HCT116 (cell line): ENCODE results near the gene SH3GL1. TPM values are rescaled to one million over a fixed set of nuclear protein-coding genes. Genes with fewer than 3 reads are reported as not detected.
A peak's percentile ranks its signal among the peaks of the same experiment; 100 is the strongest.

ENCODE experiments used
- ATAC-seq: fragments of 200-7000 bp; cut with Tn5 transposase; 2 replicates; pipeline ENCODE4 v1.9.1; 2020; ENCODE audit warnings: mild to moderate bottlenecking, moderate library complexity
- BruUV-seq: library from RNA; stranded (reverse); fragments of 400-500 nt; replicated peaks from 2 replicates; lab custom pipeline; 2021; lab: Mats Ljungman, UMichigan
- CTCF ChIA-PET: fragments of 300-600 bp; sonication (Branson Sonifier 250); formaldehyde crosslinking; loops from one replicate; lab custom pipeline; 2021; ENCODE audit warnings: antibody characterized with exemption; lab: Charles Lee
- POLR2A ChIA-PET: fragments of 300-600, 350-600 bp; sonication (Branson Sonifier 250); formaldehyde crosslinking; loops from one replicate; lab custom pipeline; 2021; ENCODE audit warnings: antibody characterized with exemption; lab: Charles Lee
- RAD21 ChIA-PET, 2 experiments: fragments of 300-600 bp; sonication (Branson Sonifier 250); formaldehyde crosslinking; loops; one replicate each; lab custom pipeline; 2023; ENCODE audit warnings: low total read pairs in 2 of 2; ENCODE audit not compliant: uncharacterized antibody in 2 of 2, unreplicated experiment in 2 of 2, low non-redundant PET in 1 of 2; lab: Charles Lee
- DNase-seq: peaks from one replicate; pipeline ENCODE4 v3.0.0-alpha.2; 2010; ENCODE audit warnings: low read depth, low spot score
- H2AFZ ChIP-seq: fragments of 200-600 bp; shearing (Covaris generic), sonication (generic); 2 replicates; pipeline ENCODE4 v1.6.1; 2017; ENCODE audit warnings: low read depth, mixed run types, mixed read lengths, antibody characterized with exemption, low read length; ENCODE audit not compliant: poor library complexity, severe bottlenecking
- H3K27ac ChIP-seq: 2 replicates; pipeline ENCODE4 v1.5.1; 2012; ENCODE audit warnings: low read depth, low read length
- H3K27me3 ChIP-seq: fragments of 200-600 bp; sonication (generic); 2 replicates; pipeline ENCODE4 v1.6.1; 2016; ENCODE audit warnings: mixed run types, low read length, mixed read lengths; ENCODE audit not compliant: insufficient read depth
- H3K36me3 ChIP-seq, 2 experiments: fragments of 200-500 bp in 1 of 2; fragments of 200-600 bp in 1 of 2; sonication (Bioruptor generic) in 1 of 2; sonication (generic) in 1 of 2; 2 replicates each; pipeline versions ENCODE4 v1.5.1 to v1.6.1; 2014 to 2016; ENCODE audit warnings: low read length in 2 of 2, inconsistent platforms in 1 of 2, mixed read lengths in 1 of 2, mixed run types in 1 of 2; ENCODE audit not compliant: insufficient read depth in 2 of 2, control insufficient read depth in 1 of 2
- H3K4me1 ChIP-seq, 2 experiments: fragments of 200-600 bp in 1 of 2; sonication (generic) in 1 of 2; 2 replicates each; pipeline versions ENCODE4 v1.5.1 to v1.6.1; 2012 to 2017; ENCODE audit warnings: low read length in 2 of 2, inconsistent platforms in 1 of 2, mild to moderate bottlenecking in 1 of 2, mixed read lengths in 1 of 2, mixed run types in 1 of 2, moderate library complexity in 1 of 2; ENCODE audit not compliant: insufficient read depth in 2 of 2, control insufficient read depth in 1 of 2
- H3K4me2 ChIP-seq: fragments of 200-600 bp; sonication (generic); 2 replicates; pipeline ENCODE4 v1.6.1; 2017; ENCODE audit warnings: mixed run types, low read length, mixed read lengths
- H3K4me3 ChIP-seq, 2 experiments: fragments of 200-600 bp in 1 of 2; sonication (generic) in 1 of 2; replicated peaks in 1 of 2; 2 replicates each; pipeline ENCODE4 v1.5.1; 2011 to 2016; ENCODE audit warnings: low read length in 2 of 2, control low read depth in 1 of 2, low read depth in 1 of 2, mild to moderate bottlenecking in 1 of 2, mixed read lengths in 1 of 2, mixed run types in 1 of 2
- H3K79me2 ChIP-seq: fragments of 200-600 bp; sonication (generic); 2 replicates; pipeline ENCODE4 v1.6.1; 2017; ENCODE audit warnings: mild to moderate bottlenecking, mixed run types, low read length, moderate library complexity, mixed read lengths; ENCODE audit not compliant: insufficient read depth
- H3K9ac ChIP-seq: fragments of 200-600 bp; sonication (generic); 2 replicates; pipeline ENCODE4 v1.6.1; 2016; ENCODE audit warnings: low read length, mixed read lengths
- H3K9me2 ChIP-seq: fragments of 200-600 bp; sonication (generic), shearing (Covaris generic); 2 replicates; pipeline ENCODE4 v1.6.1; 2017; ENCODE audit warnings: mixed run types, mild to moderate bottlenecking, moderate library complexity; ENCODE audit not compliant: insufficient read depth
- H3K9me3 ChIP-seq, 2 experiments: fragments of 200-500 bp in 1 of 2; fragments of 200-600 bp in 1 of 2; sonication (Bioruptor generic) in 1 of 2; sonication (generic) in 1 of 2; 2 replicates each; pipeline ENCODE4 v1.6.1; 2014 to 2017; ENCODE audit warnings: low read length in 2 of 2, mixed read lengths in 2 of 2, inconsistent platforms in 1 of 2, low read depth in 1 of 2, mild to moderate bottlenecking in 1 of 2, mixed run types in 1 of 2, moderate library complexity in 1 of 2; ENCODE audit not compliant: control insufficient read depth in 1 of 2, insufficient read depth in 1 of 2
- H4K20me1 ChIP-seq: fragments of 200-600 bp; sonication (generic), shearing (Covaris generic); 2 replicates; pipeline ENCODE4 v1.6.1; 2017; ENCODE audit warnings: mixed run types, mild to moderate bottlenecking, moderate library complexity; ENCODE audit not compliant: insufficient read depth
- ATF3 ChIP-seq: IDR thresholded peaks from 2 replicates; pipeline ENCODE4 v1.6.1; 2012
- CBX3 ChIP-seq: IDR thresholded peaks from 2 replicates; pipeline ENCODE4 v1.6.1; 2012; ENCODE audit warnings: low read depth
- CEBPB ChIP-seq: IDR thresholded peaks from 2 replicates; pipeline ENCODE4 v1.6.1; 2012; ENCODE audit warnings: low read depth
- CTCF ChIP-seq, 3 experiments: fragments of 200-600 bp in 1 of 3; sonication (generic) in 1 of 3; IDR thresholded peaks in 2 of 3; conservative IDR thresholded peaks in 1 of 3; 2 replicates each; pipeline ENCODE4 v1.5.1; 2012 to 2017; ENCODE audit warnings: low read depth in 2 of 3, low read length in 2 of 3, antibody characterized with exemption in 1 of 3, borderline replicate concordance in 1 of 3, control low read depth in 1 of 3, mild to moderate bottlenecking in 1 of 3, mixed read lengths in 1 of 3, mixed run types in 1 of 3, moderate library complexity in 1 of 3; ENCODE audit not compliant: insufficient read depth in 1 of 3
- EGR1 ChIP-seq: IDR thresholded peaks from 2 replicates; pipeline ENCODE4 v1.6.1; 2012; ENCODE audit warnings: low read depth
- ELF1 ChIP-seq: IDR thresholded peaks from 2 replicates; pipeline ENCODE4 v1.6.1; 2012; ENCODE audit warnings: low read depth, borderline replicate concordance
- EZH2 ChIP-seq: fragments of 200-600 bp; sonication (generic); IDR thresholded peaks from 2 replicates; pipeline ENCODE4 v1.6.1; 2017; ENCODE audit warnings: antibody characterized with exemption, mixed run types
- EZH2phosphoT487 ChIP-seq: fragments of 200-600 bp; IDR thresholded peaks from 2 replicates; pipeline ENCODE4 v1.6.1; 2018; ENCODE audit warnings: antibody characterized with exemption, borderline replicate concordance
- FOSL1 ChIP-seq: IDR thresholded peaks from 2 replicates; pipeline ENCODE4 v1.6.1; 2012; ENCODE audit warnings: low read depth
- POLR2A ChIP-seq: IDR thresholded peaks from 2 replicates; pipeline ENCODE4 v1.7.0; 2011; ENCODE audit warnings: borderline replicate concordance; ENCODE audit not compliant: insufficient read depth, insufficient read length; ENCODE audit errors: extremely low read depth
- POLR2AphosphoS5 ChIP-seq: IDR thresholded peaks from 2 replicates; pipeline ENCODE4 v1.6.1; 2011; ENCODE audit warnings: mild to moderate bottlenecking, low read depth, low read length, moderate library complexity
- RAD21 ChIP-seq: IDR thresholded peaks from 2 replicates; pipeline ENCODE4 v1.6.1; 2012; ENCODE audit warnings: low read depth, mild to moderate bottlenecking
- REST ChIP-seq: IDR thresholded peaks from 2 replicates; pipeline ENCODE4 v1.6.1; 2012; ENCODE audit warnings: low read depth
- SIN3A ChIP-seq: IDR thresholded peaks from 2 replicates; pipeline ENCODE4 v1.6.1; 2012; ENCODE audit warnings: low read depth
- TCF7L2 ChIP-seq: IDR thresholded peaks from 2 replicates; pipeline ENCODE4 v1.7.0; 2011; ENCODE audit warnings: borderline replicate concordance, inconsistent platforms; ENCODE audit not compliant: insufficient read depth, insufficient read length; ENCODE audit errors: extremely low read depth
- YY1 ChIP-seq: IDR thresholded peaks from 2 replicates; pipeline ENCODE4 v1.6.1; 2011; ENCODE audit warnings: low read length, low read depth, moderate library complexity, mild to moderate bottlenecking; ENCODE audit not compliant: insufficient replicate concordance; ENCODE audit errors: extremely low read depth
- ZBTB33 ChIP-seq: IDR thresholded peaks from 2 replicates; pipeline ENCODE4 v1.6.1; 2011; ENCODE audit warnings: mild to moderate bottlenecking, low read length, moderate library complexity; ENCODE audit not compliant: insufficient replicate concordance; ENCODE audit errors: extremely low read depth
- ZFX ChIP-seq: fragments of 450-650 bp; IDR thresholded peaks from 2 replicates; pipeline ENCODE4 v1.6.1; 2017
- ZNF274 ChIP-seq: fragments of 200-500 bp; sonication (Bioruptor generic); IDR thresholded peaks from 2 replicates; pipeline ENCODE4 v1.6.1; 2014; ENCODE audit warnings: mild to moderate bottlenecking, low read depth, low read length, inconsistent platforms
- intact Hi-C: fragments of 100-400 bp; cut with micrococcal nuclease; formaldehyde crosslinking; loops from 2 replicates; pipeline ENCODE4 v1.10.0; 2022
- total RNA-seq: library from RNA; stranded (reverse); gene quantifications from one replicate; pipeline ENCODE4 v1.2.1, GENCODE V29; 2021; ENCODE audit not compliant: unreplicated experiment

SH3GL1 gene
- total RNA-seq, 1 experiment from 2014 or later = 86.0 TPM

- RAD21 ChIA-PET = no interaction called here
- H3K9me3 ChIP-seq = no peaks in the 10 kb centered on the region
- peaks cover 5 to 11% of the 10 kb centered on the region in 2 experiments; a peak in 2 of 4 replicates for H3K36me3 ChIP-seq
Observed at GRCh38 chr19:4359627-4360000, 40.7 kb downstream of the SH3GL1 start.

More at GRCh38 chr19:4359627-4360000, 40.7 kb downstream of the SH3GL1 start:
- intact Hi-C loops = no loop called here
- no peaks in the 10 kb centered on the region for H3K79me2 ChIP-seq
- DNase-seq (no peak), ATAC-seq (no peak)
- H3K4me2 ChIP-seq = no peak overlapping the region
- H3K4me3 ChIP-seq = no peak overlapping the region
- no peaks in the 10 kb centered on the region for H4K20me1 ChIP-seq
- H2AFZ ChIP-seq = no peak overlapping the region
- ChIA-PET CTCF (no interaction called here), POLR2A (no interaction called here)
- H3K9ac ChIP-seq = no peak overlapping the region
- BruUV-seq = no TSS peak
- H3K4me1 ChIP-seq = peaks cover 6 to 23% of the 10 kb centered on the region in 2 experiments; a peak in 3 of 4 replicates
- TF ChIP-seq REST = no peak
- no peak for TF ChIP-seq EZH2
- TF ChIP-seq RAD21 = no peak
- TF ChIP-seq ZBTB33 = no peak
- TF ChIP-seq ZNF274 = no peak
- TF ChIP-seq FOSL1 = no peak
- TF ChIP-seq CTCF (IDR thresholded peaks at IDR 0.05 in 2 of 3, conservative IDR thresholded peaks at IDR 0.05 in 1 of 3; ENCODE audit: borderline replicate concordance in 1 of 3, insufficient read depth in 1 of 3, low read depth in 2 of 3, low read length in 2 of 3) = no peak
- TF ChIP-seq YY1 = no peak
- TF ChIP-seq POLR2AphosphoS5 = no peak
- TF ChIP-seq EGR1 = no peak
- TF ChIP-seq EZH2phosphoT487 = no peak
- no peak for TF ChIP-seq CBX3
- TF ChIP-seq ZFX = no peak
- TF ChIP-seq ELF1 = no peak
- no peak for TF ChIP-seq ATF3
- TF ChIP-seq CEBPB = no peak
- no peak for TF ChIP-seq POLR2A
- no peak for TF ChIP-seq TCF7L2
- TF ChIP-seq SIN3A = no peak
- H3K27ac ChIP-seq = peak overlapping the region; percentile 47; the same call in 1 of the 2 replicates
- no peaks in the 10 kb centered on the region for H3K27me3 ChIP-seq
- no peaks in the 10 kb centered on the region for H3K9me2 ChIP-seq
